Activated CD4-positive, alpha-beta T cell treated with anti-CD3 and anti-CD28 coated beads, Interleukin-2, Interleukin-6, amounts not matched to agents 100 ng/mL and 50 ng/mL, durations not matched to agents 16 hours and 8 hours (primary cell): Measurements from ENCODE around the gene IL36A.

Experiments used
- DNase-seq: peaks from one replicate; pipeline ENCODE4 v3.0.0-alpha.2; 2020

IL36A gene

GRCh38 chr2:113009622-113010021 is 4.4 kb downstream of the IL36A start:
- no peak for DNase-seq

DNA sequence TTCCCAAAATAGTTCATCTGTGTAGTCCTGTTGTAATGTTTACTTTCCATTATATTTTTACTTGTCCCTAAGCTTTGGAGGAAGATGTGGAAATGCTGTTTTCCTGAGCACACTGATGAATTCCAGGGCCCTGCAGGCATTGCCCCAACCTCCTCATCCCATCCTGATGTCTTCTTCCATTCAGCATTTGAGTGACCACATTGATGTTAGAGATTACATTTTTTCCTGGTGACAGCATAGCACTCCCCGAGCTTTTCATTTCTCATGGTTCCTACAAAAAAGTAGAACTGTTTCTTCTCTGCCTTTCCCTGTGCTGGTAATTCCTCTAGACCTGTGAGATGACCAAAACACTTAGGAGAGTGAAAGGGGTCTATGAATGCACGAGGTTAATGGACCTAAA is 4.8 kb downstream of the IL36A start:
- DNase-seq = no peak

DNA sequence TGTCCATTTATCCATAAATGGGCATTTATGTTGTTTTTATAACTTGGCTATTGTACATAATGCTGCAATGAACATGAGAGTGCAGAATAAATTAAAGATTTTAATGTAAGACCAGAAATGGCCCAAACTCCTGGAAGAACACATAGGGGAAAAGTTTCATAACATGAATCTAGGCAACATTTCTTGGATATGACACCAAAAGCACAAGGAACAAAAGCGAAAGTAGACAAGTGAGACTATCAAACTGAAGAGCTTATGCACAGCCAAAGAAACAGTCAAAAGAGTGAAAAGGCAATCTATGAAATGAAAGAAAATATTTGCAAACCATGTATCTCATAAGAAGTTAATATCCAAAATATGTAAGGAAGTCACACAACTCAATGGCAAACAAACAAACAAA is 5.8 kb downstream of the IL36A start:
- DNase-seq = no peak

DNA sequence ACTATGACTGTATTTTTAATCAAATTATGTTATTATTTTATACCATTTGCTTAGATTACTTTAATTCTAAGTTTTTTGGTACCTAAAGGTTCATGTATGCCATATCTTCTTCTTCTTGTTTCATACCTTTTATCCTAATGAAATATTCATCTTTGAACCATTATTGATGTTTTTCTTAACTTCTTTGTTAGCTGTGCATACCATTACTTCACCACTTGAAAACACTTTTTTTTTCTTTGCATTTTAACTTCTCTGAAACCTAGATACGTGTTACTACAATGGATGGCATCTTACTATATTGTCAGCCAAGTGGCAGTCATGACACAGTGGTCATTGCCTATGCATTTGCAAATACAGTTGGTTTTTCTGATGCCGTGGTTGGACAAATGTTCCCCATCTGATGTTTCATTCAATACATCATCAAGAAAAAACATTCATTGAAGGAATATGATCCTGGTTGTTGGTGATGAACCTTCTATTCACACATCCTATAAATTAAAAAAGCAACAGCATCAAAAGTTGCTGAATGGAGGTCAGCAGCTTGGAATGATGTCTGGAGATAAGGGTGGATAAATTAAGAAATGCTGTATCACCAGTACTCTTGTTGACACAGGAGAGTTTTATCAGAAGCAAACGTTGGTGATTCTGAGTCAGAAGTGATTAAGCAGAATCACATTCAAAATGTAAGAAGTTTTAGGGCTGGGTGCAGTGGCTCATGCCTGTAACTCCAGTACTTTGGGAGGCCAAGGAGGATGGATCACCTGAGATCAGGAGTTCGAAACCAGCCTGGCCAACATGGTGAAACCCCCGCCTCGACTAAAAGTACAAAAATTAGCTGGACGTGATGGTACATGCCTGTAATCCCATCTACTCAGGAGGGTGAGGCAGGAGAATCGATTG is 7.4 kb downstream of the IL36A start:
- DNase-seq = no peak

- no peak for DNase-seq
Measured at GRCh38 chr2:113013336-113013661, 8.0 kb downstream of the IL36A start.

DNA sequence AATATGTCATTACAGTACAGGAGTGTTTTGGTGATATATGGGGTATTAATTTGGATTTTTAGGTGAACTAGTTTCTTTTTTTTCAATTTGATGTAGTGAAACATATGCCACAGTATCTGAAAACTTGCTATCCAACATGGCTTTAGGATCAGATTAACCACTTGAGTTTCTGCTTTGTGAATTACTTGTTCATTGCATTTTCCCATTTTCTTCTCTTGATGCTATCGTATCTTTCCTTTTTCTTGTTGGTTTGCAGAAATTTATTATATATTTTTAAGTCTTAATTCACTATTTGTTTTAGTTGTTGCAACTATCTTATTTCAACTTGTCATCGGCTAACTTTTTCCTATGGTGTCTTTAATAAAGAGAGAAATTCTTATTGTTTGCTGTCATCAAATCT is 8.8 kb downstream of the IL36A start:
- no peak for DNase-seq

DNA sequence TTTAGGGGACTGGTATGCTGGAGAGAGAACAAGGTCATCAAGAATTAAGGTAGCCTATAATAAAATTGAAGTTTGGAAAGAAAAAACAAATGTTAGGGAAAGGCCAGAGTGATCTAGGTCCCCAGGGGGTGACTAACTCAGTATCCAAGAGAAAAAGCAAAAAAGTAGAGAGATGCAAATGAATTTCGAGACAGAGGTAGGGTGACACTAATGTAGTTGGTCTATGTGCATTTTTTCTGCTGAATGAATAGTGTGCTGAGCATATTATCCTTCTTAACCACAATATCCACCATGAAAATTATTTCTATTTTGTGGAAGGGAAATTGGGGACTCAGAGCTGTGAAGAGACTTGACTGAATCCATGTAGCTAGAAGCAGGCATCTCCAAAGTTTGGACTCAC is 9.8 kb downstream of the IL36A start:
- DNase-seq = no peak

- DNase-seq = no peak
Measured at GRCh38 chr2:113015655-113016054, 10.4 kb downstream of the IL36A start.

- DNase-seq = no peak
Measured at GRCh38 chr2:113018509-113018908, 13.2 kb downstream of the IL36A start.

- no peak for DNase-seq
Measured at GRCh38 chr2:113021312-113021711, 16.1 kb downstream of the IL36A start.

- no peak for DNase-seq
Measured at GRCh38 chr2:113024764-113025163, 19.5 kb downstream of the IL36A start.

DNA sequence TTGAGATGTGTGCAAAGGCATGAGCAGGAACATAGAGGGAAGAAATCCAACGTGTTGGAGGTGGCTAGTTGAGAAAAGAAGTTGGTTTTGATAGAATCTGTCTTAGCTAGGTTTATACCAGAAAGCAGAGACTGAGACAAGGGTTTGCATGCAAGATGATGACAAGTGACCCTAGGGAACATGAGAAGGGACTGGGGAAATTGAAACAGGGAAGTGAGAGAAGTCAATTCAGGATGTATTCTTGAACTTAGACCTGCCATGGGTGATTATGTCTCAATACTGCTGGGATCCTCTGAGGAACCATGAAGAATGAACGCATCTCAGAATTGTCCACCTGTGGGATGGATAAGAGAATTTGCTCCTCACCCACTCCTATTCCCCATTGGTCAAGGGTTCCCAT is 20.5 kb downstream of the IL36A start:
- DNase-seq = no peak

GRCh38 chr2:113027691-113028090 is 22.4 kb downstream of the IL36A start:
- no peak for DNase-seq

DNA sequence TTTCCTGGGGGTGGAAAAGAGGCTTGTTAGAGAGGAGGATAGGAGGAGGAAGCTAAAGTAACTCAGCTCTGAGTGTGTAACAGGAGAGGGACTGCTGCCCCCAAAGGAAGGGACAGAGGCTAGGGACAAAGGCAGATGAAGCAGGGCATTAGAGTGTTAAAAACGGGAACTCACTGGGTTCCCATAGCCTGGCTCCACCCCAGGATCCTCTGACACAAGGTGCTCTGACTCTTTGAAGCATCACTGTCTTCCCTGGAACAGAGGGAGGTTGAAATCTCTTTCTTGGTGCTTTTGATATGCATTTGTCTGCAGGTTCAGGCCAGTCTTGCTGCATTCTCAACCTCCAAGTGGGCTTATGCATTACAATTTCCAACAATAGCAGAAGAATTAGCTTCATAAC is 22.9 kb downstream of the IL36A start:
- no peak for DNase-seq

GRCh38 chr2:113032737-113033136 is 27.5 kb downstream of the IL36A start:
- no peak for DNase-seq

- no peak for DNase-seq
Measured at GRCh38 chr2:113034016-113034415, 28.8 kb downstream of the IL36A start.

- no peak for DNase-seq
Measured at GRCh38 chr2:113036763-113037162, 31.5 kb downstream of the IL36A start.

DNA sequence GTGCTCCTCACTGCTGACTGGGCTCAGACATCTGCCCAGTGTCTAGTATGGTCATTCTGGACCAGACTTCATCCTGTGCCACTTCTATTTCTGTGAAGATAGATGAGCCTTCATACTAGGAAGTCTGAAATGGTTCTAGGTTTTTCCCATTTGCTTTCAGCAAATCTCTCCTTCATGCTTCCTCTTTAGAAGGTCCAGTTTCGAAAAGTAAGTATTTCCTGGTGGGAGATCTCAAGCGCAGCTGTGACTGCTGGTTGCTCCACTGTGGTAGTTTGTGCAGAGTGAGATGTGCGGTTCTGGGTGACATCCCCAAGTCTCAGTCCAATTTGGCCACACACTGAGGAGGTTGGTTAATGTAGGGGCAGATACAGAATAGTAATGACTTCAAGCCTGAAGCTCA is 33.0 kb downstream of the IL36A start:
- DNase-seq = no peak

DNA sequence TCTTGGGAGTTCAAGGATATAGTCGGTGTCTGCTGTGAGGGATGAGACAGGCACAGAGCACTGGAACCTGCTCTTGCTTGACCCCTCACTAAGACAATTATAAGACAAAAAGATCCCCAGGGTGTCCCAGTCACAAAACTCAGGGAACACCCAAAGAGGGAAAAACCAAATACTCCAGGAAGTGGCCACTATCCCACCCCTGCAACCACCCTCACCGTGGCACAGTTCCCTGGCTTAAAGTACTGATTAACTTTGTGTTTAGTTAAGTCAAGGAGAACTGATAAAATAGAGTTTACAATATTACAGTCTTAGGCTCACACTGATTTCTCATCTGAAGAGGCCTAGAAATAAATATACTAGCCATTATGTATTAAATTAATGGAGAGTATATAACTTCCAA is 33.9 kb downstream of the IL36A start:
- no peak for DNase-seq

GRCh38 chr2:113039719-113040118 is 34.5 kb downstream of the IL36A start:
- no peak for DNase-seq

DNA sequence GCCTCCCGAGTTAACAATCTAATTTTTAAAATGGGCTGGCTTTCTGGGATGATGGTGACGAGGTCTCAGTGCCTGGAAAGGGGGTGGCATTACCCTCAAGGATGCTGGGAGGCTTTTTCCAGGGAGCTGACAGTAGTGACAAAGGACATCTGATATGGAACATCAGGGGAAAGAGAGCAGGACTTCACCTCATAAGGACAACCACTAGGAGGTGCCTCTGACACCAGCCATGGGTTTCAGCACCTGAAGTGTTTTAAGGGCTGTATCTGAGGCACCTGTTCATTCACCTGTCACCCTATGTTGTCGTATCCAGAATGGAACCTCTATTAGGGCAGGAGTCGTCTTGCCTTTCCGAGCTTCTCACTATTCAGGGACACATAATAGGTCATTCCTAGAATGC is 36.6 kb downstream of the IL36A start:
- no peak for DNase-seq

DNA sequence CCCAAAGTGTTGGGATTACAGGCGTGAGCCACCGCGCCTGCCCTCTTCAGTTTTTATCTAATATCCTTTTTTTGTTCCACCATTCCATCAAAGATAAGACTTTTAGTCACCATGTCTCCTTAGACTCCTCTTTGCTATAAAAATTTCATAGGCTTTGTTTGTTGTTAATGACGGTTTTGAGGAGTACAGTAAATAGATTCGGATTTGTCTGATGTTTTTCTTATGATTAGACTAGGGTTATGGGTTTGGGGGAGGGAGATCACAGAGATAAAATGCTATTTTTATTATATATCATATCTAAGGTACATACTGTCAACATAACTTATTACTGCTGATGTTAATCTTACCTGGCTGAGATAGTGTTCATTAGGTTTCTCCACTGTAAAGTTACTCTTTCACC is 41.2 kb downstream of the IL36A start:
- no peak for DNase-seq

GRCh38 chr2:113050921-113051895 is 45.9 kb downstream of the IL36A start:
- DNase-seq = no peak

- DNase-seq = no peak
Measured at GRCh38 chr2:113052396-113052917, 47.2 kb downstream of the IL36A start, which contains the start of gene IL36B. TSS of gene IL36B (minus strand) at chr2:113052867.
